Fibroblast of pulmonary artery (primary cell): Measurements from ENCODE around the gene SSU72.

Source experiments
- DNase-seq: peaks from one replicate; pipeline ENCODE4 v3.0.0-alpha.2; 2010; ENCODE audit warnings: low read depth
- H3K4me3 ChIP-seq: replicated peaks from 2 replicates; pipeline ENCODE4 v1.5.1; 2011; ENCODE audit warnings: low read depth, mild to moderate bottlenecking, control low read depth, low read length, moderate library complexity
- TF ChIP-seq, protein P1 (sequence below): IDR thresholded peaks from 2 replicates; pipeline ENCODE4 v1.5.1; 2011; ENCODE audit warnings: mild to moderate bottlenecking, control low read depth, low read length, inconsistent platforms; ENCODE audit errors: missing control alignments

Gene SSU72

DNA sequence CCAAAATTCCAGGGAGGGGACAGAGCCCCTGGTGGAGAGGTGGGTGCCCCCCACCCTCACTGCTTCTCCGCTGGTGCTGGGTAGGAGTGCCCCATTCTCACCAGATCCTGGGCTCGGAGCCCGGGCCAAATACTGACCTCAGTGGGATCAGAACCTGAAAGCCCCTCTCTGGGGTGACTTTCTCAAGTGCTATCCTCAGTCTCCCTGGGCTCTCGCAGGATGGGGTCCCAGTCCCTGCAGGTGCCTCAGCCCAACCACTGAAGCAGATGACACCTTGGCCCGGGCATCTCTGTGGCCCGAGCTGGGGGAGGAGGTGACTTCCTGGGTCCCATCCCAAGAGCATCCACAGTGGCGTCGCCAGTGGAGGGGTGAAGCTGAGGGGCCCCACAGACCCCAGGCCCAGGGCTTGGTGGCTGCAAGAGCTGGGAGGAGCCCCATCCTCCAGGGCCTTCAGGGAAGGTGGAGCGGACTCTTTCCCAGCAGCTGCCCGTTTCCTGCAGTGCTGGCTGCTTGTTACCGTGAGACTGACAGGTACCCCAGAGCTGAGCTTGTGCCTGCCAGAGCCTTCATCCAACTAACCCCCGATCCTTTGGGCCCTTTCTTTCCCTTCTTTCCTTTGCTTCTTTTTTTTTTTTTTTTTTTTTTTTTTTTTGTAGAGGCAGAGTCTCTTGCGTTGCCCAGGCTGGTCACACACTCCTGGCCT lies 29.2 kb upstream of the SSU72 start:
- DNase-seq, result no peak
- H3K4me3 ChIP-seq, result no peak overlapping the region
- TF ChIP-seq, protein P1, sequence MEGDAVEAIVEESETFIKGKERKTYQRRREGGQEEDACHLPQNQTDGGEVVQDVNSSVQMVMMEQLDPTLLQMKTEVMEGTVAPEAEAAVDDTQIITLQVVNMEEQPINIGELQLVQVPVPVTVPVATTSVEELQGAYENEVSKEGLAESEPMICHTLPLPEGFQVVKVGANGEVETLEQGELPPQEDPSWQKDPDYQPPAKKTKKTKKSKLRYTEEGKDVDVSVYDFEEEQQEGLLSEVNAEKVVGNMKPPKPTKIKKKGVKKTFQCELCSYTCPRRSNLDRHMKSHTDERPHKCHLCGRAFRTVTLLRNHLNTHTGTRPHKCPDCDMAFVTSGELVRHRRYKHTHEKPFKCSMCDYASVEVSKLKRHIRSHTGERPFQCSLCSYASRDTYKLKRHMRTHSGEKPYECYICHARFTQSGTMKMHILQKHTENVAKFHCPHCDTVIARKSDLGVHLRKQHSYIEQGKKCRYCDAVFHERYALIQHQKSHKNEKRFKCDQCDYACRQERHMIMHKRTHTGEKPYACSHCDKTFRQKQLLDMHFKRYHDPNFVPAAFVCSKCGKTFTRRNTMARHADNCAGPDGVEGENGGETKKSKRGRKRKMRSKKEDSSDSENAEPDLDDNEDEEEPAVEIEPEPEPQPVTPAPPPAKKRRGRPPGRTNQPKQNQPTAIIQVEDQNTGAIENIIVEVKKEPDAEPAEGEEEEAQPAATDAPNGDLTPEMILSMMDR, result no peak

DNA sequence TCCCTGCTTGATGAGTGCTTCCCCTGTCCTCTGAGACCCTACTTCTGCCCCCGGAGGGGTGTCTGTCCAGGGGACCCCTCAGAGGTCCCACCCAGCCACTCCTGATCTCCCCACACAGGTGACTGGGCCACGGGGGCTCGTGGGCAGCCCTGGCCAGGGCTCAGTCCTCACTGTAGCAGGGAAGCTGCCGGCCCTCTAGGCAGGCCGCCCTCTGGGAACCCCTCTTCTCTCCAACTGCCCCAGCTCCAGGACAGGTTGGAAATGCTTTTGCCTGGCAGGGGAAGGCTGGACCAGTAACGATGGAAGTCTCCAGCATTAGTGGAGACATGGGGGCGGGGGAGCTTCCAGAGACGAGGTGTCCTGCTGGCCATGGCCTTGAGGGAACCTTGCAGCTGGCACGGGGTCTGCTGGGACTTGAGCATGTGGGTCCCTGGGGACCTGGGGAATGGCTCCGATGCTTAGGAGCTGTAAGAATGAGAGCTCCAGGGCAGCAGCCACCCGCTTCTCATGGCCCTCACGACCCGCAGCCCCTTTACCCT lies 28.4 kb upstream of the SSU72 start:
- TF ChIP-seq, protein P1, result no peak
- H3K4me3 ChIP-seq, result no peak overlapping the region
- no peak for DNase-seq

DNA sequence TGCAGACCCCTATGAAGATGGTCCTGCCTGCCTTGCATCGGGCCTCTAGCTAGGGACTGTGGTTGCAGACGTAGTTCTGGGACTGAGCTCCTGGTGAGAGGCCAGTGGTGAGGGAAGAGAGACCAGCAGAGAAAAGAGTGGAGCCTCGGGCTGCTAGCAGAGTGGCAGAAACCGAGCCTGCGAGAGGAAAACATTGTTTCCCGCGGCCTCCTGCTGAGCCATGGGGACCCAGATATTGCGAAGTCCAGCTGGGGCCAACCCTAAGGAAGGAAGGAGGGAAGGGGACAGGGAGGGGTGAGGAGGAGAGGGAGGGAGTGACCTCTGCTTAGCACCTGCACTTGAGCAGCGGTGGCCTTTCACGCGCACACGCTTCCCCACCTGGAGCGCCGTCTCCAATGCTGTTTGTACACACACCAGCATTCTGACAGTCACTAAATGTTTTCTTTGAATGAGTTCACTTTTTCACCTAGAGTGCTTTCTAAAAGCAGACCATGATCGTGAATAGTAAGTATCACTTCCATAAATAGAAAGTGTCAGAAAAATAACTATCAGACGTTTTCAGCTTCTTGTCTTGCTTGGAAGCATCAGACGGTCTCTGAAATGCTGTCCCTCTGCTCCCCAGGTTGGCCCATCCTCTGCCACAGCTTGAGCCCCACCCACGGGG lies 27.8 kb upstream of the SSU72 start:
- no peak overlapping the region for H3K4me3 ChIP-seq
- TF ChIP-seq, protein P1, result no peak
- DNase-seq, result no peak

DNA sequence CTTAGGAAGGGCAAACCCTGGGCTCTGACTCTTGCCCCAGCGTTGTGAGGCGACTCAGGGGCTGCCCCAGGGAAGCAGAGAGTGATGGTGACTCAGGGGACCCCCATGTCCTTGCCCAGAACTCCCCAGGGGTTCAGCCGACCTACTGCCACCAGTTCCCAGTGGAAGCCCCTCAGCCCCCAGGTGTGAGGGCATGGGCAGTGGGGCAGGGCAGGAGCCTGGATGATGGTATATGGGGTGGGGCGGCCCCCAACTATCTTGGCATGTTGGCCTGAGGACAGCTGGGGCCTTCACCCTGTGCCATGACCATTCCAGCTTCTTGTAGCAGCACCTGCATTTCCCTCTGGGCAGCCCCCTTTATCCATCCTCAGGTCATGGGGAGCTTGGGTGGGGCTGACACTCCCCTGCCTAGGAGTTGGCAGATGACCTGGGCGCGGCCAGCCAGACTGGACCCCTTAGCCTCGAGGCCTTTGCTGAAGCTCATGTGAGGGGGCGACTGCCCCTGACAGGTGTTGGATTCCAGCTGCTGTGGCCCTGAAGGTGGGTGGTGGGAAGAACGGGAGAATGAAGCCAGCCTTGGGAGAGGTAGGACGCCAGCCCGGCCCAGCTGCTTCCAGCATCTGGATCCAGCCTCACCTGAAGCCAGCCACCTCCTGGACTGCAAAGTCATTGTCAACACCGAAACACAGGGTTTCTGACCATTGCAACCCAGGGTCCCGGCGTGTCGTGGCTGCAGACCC lies 27.1 kb upstream of the SSU72 start:
- TF ChIP-seq, protein P1, result no peak
- no peak for DNase-seq
- H3K4me3 ChIP-seq, result no peak overlapping the region

DNA sequence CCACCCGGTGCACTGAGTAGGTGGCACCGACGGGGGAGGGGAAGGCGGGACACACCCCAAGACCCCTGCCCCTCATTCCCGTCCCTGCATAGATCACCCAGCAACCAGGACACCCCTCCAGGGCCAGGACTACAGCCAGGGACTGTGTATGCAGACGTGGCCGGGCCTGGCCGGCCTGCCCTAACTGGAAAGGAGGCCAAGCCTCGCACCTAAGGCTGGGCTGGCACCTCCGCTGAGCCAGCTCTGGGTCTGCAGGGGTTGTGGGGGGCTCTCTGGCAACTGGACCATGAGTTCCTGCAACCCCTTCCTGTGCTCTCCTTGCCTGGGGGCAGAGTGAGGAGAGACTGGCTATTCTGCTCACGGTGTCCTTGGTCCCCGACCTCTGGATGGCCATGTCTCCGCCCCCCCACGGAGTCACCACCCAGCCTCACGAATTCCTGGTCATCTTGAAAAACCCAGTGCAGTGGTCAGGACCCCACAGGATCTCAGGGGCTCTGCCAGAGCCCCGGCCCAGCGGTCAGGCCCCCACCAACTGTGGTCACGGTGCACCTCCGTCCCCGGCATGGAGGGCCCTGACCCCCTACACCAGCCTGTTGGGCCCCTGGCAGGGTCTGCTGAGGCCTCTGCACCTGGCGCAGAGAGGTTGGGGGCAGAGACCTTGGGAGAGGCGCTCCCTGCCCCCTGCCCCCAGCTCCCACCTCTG lies 26.3 kb upstream of the SSU72 start:
- TF ChIP-seq, protein P1, result no peak
- no peak for DNase-seq
- H3K4me3 ChIP-seq, result no peak overlapping the region
